Neural cell (in vitro differentiated cells): ENCODE results near the gene DRAM1.

Source experiments
- CTCF ChIP-seq: fragments of 450-650 bp; IDR thresholded peaks from 2 replicates; pipeline ENCODE4 v1.5.1; 2014; ENCODE audit warnings: antibody characterized with exemption, mild to moderate bottlenecking, moderate library complexity; ENCODE audit not compliant: poor library complexity, severe bottlenecking
- EP300 ChIP-seq: fragments of 450-650 bp; conservative IDR thresholded peaks from 2 replicates; pipeline ENCODE4 v1.6.1; 2014; ENCODE audit warnings: antibody characterized with exemption, mild to moderate bottlenecking, moderate library complexity; ENCODE audit not compliant: poor library complexity, severe bottlenecking
- EZH2 ChIP-seq: fragments of 200-600, 300-800 bp; shearing (Covaris generic), sonication (generic); IDR thresholded peaks from 2 replicates; pipeline ENCODE4 v1.6.1; 2014; ENCODE audit warnings: antibody characterized with exemption, low read length, borderline replicate concordance, mild to moderate bottlenecking; ENCODE audit not compliant: insufficient read depth, poor library complexity, severe bottlenecking
- MXI1 ChIP-seq: fragments of 450-650 bp; conservative IDR thresholded peaks from 2 replicates; pipeline ENCODE4 v1.6.1; 2014; ENCODE audit warnings: antibody characterized with exemption, mild to moderate bottlenecking; ENCODE audit not compliant: poor library complexity, severe bottlenecking
- POLR2AphosphoS5 ChIP-seq: IDR thresholded peaks from 2 replicates; pipeline ENCODE4 v1.6.1; 2012
- RAD21 ChIP-seq: fragments of 450-650 bp; conservative IDR thresholded peaks from 2 replicates; pipeline ENCODE4 v1.6.1; 2014; ENCODE audit warnings: antibody characterized with exemption, mild to moderate bottlenecking, moderate library complexity
- REST ChIP-seq: IDR thresholded peaks from 2 replicates; pipeline ENCODE4 v1.6.1; 2012; ENCODE audit warnings: borderline replicate concordance
- SMC3 ChIP-seq: fragments of 450-650 bp; conservative IDR thresholded peaks from 2 replicates; pipeline ENCODE4 v1.6.1; 2014; ENCODE audit warnings: antibody characterized with exemption, mild to moderate bottlenecking, moderate library complexity; ENCODE audit not compliant: poor library complexity
- TAF1 ChIP-seq: IDR thresholded peaks from 2 replicates; pipeline ENCODE4 v1.6.1; 2012; ENCODE audit warnings: low read depth

- TF ChIP-seq CTCF, result no peak
- TF ChIP-seq POLR2AphosphoS5, result no peak
- TF ChIP-seq SMC3, result no peak
- TF ChIP-seq EZH2, result no peak
- no peak for TF ChIP-seq REST
- TF ChIP-seq EP300, result no peak
- no peak for TF ChIP-seq TAF1
- no peak for TF ChIP-seq MXI1
- TF ChIP-seq RAD21, result no peak
Measured at GRCh38 chr12:101925935-101926334, 48.6 kb downstream of the DRAM1 start.
